ENCODE results near the gene CDC73. TPM values are rescaled to one million over a fixed set of nuclear protein-coding genes. Genes with fewer than 3 reads are reported as not detected.

Gene CDC73
- total RNA-seq, 2 donors from 2014 or later = 52.8 to 53.0 TPM

GRCh38 chr1:193240609-193241008 is 118.8 kb downstream of the CDC73 start:
- Histone ChIP-seq H3K36me3 (ENCODE audit: control insufficient read depth, insufficient read depth, low read length) (peaks cover 48% of the 10 kb centered on the region), H3K27me3 (ENCODE audit: control insufficient read depth, insufficient read depth, low read length, poor library complexity, severe bottlenecking) (no peaks in the 10 kb centered on the region), H3K27ac (ENCODE audit: low read depth, low read length) (no peak overlapping the region), H3K4me1 (ENCODE audit: control insufficient read depth, insufficient read depth, low read length) (no peaks in the 10 kb centered on the region), H3K9ac (ENCODE audit: extremely low read depth, low read length, poor library complexity, severe bottlenecking) (no peak overlapping the region), H3K4me3 (ENCODE audit: low read length) (no peak overlapping the region), H3K9me3 (ENCODE audit: control insufficient read depth, low read length) (peaks cover 31% of the 10 kb centered on the region)
- Mint-ChIP-seq H3K27me3 (ENCODE audit: insufficient read depth) (no peaks in the 10 kb centered on the region), H3K4me3 (no peak overlapping the region), H3K4me1 (no peaks in the 10 kb centered on the region), H3K9me3 (peaks cover 29% of the 10 kb centered on the region), H3K27ac (no peak overlapping the region), H3K36me3 (ENCODE audit: low read depth) (peaks cover 62% of the 10 kb centered on the region)
- no peak for DNase-seq
- WGBS, 2 experiments (ENCODE audit: insufficient coverage in 1 of 2, insufficient read length in 1 of 2) = 88 to 90% methylated on average over 1 of the region's 1 CpG
- TF ChIP-seq CTCF (conservative IDR thresholded peaks at IDR 0.05) = no peak

GRCh38 chr1:193241132-193241827 is 119.4 kb downstream of the CDC73 start:
- Mint-ChIP-seq H3K4me1 (no peaks in the 10 kb centered on the region), H3K4me3 (no peak overlapping the region), H3K27me3 (ENCODE audit: insufficient read depth) (no peaks in the 10 kb centered on the region), H3K27ac (no peak overlapping the region), H3K36me3 (ENCODE audit: low read depth) (peaks cover 63% of the 10 kb centered on the region), H3K9me3 (peaks cover 25% of the 10 kb centered on the region)
- TF ChIP-seq CTCF (conservative IDR thresholded peaks at IDR 0.05) = no peak
- WGBS, 2 experiments (ENCODE audit: insufficient coverage in 1 of 2, insufficient read length in 1 of 2) = 90 to 93% methylated on average over 2 to 7 of the region's 7 CpGs
- Histone ChIP-seq H3K27ac (ENCODE audit: low read depth, low read length) (no peak overlapping the region), H3K4me1 (ENCODE audit: control insufficient read depth, insufficient read depth, low read length) (no peaks in the 10 kb centered on the region), H3K4me3 (ENCODE audit: low read length) (no peak overlapping the region), H3K9ac (ENCODE audit: extremely low read depth, low read length, poor library complexity, severe bottlenecking) (no peak overlapping the region), H3K27me3 (ENCODE audit: control insufficient read depth, insufficient read depth, low read length, poor library complexity, severe bottlenecking) (no peaks in the 10 kb centered on the region), H3K36me3 (ENCODE audit: control insufficient read depth, insufficient read depth, low read length) (peaks cover 45% of the 10 kb centered on the region), H3K9me3 (ENCODE audit: control insufficient read depth, low read length) (peaks cover 25% of the 10 kb centered on the region)
- DNase-seq = no peak

GRCh38 chr1:193242000-193242399 is 120.2 kb downstream of the CDC73 start:
- TF ChIP-seq CTCF (conservative IDR thresholded peaks at IDR 0.05) = no peak
- Mint-ChIP-seq H3K4me3 (no peak overlapping the region), H3K9me3 (peaks cover 20% of the 10 kb centered on the region), H3K27me3 (ENCODE audit: insufficient read depth) (no peaks in the 10 kb centered on the region), H3K27ac (no peak overlapping the region), H3K36me3 (ENCODE audit: low read depth) (peaks cover 65% of the 10 kb centered on the region), H3K4me1 (no peaks in the 10 kb centered on the region)
- Histone ChIP-seq H3K9me3 (ENCODE audit: control insufficient read depth, low read length) (peaks cover 25% of the 10 kb centered on the region), H3K27ac (ENCODE audit: low read depth, low read length) (no peak overlapping the region), H3K4me1 (ENCODE audit: control insufficient read depth, insufficient read depth, low read length) (no peaks in the 10 kb centered on the region), H3K27me3 (ENCODE audit: control insufficient read depth, insufficient read depth, low read length, poor library complexity, severe bottlenecking) (no peaks in the 10 kb centered on the region), H3K36me3 (ENCODE audit: control insufficient read depth, insufficient read depth, low read length) (peaks cover 45% of the 10 kb centered on the region), H3K9ac (ENCODE audit: extremely low read depth, low read length, poor library complexity, severe bottlenecking) (no peak overlapping the region), H3K4me3 (ENCODE audit: low read length) (no peak overlapping the region)
- no peak for DNase-seq
- 95 to 97% methylated on average over 3 to 4 of the region's 4 CpGs for WGBS, 2 experiments (ENCODE audit: insufficient coverage in 1 of 2, insufficient read length in 1 of 2)

Measured in endodermal cell (in vitro differentiated cells).